ENCODE measurements around the gene HLCS.

- TF ChIP-seq CTCF (optimal IDR thresholded peaks at IDR 0.05 in 1 of 3, IDR thresholded peaks at IDR 0.05 in 1 of 3, conservative IDR thresholded peaks at IDR 0.05 in 1 of 3; ENCODE audit: extremely low read depth in 1 of 3, insufficient read depth in 2 of 3, low read length in 3 of 3) = no peak
- peak; percentile 13 for TF ChIP-seq EZH2 (IDR thresholded peaks at IDR 0.05; ENCODE audit: low read length)
Observed at GRCh38 chr21:36703626-36704280, 262.7 kb downstream of the HLCS start.
